ENCODE results near the gene ANTXR2. TPM values are rescaled to one million over a fixed set of nuclear protein-coding genes. Genes with fewer than 3 reads are reported as not detected.

The ANTXR2 gene
- total RNA-seq, 2 experiments from 2014 or later: not detected

DNA sequence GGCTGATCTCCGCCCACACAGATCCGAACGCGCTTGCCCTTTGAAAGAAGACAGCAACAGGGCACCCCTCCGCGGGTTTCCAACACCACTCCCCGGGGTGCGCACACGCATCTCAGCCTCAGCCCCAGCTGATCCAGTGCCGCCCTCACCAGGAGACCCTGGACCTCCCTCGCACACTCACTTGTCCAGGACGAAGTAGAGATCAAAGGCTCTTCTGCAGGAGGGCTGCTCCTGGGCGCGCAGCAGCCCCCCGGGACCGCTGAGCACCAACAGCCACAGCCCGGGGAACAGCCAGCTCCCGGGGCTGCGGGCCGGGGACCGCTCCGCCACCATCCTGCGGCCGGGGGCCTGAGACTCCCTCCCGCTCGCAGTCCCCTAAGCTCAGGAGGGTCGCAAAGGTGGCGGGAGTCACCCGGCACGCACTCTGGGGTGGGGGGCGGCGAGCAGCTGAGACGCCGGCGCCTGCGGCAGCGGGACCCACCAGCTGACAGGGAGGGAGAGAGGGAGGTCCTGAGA lies 743 bp downstream of the ANTXR2 start:
- H3K9me3 ChIP-seq (ENCODE audit: low read length): no peaks in the 10 kb centered on the region
- no peak overlapping the region for H3K27ac ChIP-seq (ENCODE audit: low read depth, low read length, poor library complexity, severe bottlenecking)
- intact Hi-C loops (cut with micrococcal nuclease; ENCODE audit: unreplicated experiment): no loop called here
- ChIA-PET POLR2A (no interaction called here), CTCF (ENCODE audit: unreplicated experiment) (no interaction called here)
- no TSS peak for BruUV-seq (replicated peaks)
- no peak overlapping the region for H3K4me3 ChIP-seq (ENCODE audit: low read depth, low read length, poor library complexity, severe bottlenecking)
- no peaks in the 10 kb centered on the region for H3K36me3 ChIP-seq (ENCODE audit: insufficient read depth, low read length)
- no peaks in the 10 kb centered on the region for H4K20me1 ChIP-seq (ENCODE audit: insufficient read depth, low read length)
- no peak overlapping the region for H2AFZ ChIP-seq (ENCODE audit: low read length)
- peaks cover 5% of the 10 kb centered on the region for H3K4me1 ChIP-seq (ENCODE audit: insufficient read depth, low read length, poor library complexity, severe bottlenecking)
- no peaks in the 10 kb centered on the region for H3K79me2 ChIP-seq (ENCODE audit: insufficient read depth, low read depth, low read length)
- DNase-seq (ENCODE audit: low spot score): no peak
- TF ChIP-seq EZH2phosphoT487 (IDR thresholded peaks at IDR 0.05; ENCODE audit: borderline replicate concordance, low read depth, low read length): no peak
- TF ChIP-seq, protein P1, sequence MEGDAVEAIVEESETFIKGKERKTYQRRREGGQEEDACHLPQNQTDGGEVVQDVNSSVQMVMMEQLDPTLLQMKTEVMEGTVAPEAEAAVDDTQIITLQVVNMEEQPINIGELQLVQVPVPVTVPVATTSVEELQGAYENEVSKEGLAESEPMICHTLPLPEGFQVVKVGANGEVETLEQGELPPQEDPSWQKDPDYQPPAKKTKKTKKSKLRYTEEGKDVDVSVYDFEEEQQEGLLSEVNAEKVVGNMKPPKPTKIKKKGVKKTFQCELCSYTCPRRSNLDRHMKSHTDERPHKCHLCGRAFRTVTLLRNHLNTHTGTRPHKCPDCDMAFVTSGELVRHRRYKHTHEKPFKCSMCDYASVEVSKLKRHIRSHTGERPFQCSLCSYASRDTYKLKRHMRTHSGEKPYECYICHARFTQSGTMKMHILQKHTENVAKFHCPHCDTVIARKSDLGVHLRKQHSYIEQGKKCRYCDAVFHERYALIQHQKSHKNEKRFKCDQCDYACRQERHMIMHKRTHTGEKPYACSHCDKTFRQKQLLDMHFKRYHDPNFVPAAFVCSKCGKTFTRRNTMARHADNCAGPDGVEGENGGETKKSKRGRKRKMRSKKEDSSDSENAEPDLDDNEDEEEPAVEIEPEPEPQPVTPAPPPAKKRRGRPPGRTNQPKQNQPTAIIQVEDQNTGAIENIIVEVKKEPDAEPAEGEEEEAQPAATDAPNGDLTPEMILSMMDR (conservative IDR thresholded peaks at IDR 0.05; ENCODE audit: low read length): no peak
- no peaks in the 10 kb centered on the region for H3K9me2 ChIP-seq (ENCODE audit: insufficient read depth, low read length)
- no peak overlapping the region; the same call in 1 of the 2 replicates for H3K4me2 ChIP-seq (ENCODE audit: low read length)

DNA sequence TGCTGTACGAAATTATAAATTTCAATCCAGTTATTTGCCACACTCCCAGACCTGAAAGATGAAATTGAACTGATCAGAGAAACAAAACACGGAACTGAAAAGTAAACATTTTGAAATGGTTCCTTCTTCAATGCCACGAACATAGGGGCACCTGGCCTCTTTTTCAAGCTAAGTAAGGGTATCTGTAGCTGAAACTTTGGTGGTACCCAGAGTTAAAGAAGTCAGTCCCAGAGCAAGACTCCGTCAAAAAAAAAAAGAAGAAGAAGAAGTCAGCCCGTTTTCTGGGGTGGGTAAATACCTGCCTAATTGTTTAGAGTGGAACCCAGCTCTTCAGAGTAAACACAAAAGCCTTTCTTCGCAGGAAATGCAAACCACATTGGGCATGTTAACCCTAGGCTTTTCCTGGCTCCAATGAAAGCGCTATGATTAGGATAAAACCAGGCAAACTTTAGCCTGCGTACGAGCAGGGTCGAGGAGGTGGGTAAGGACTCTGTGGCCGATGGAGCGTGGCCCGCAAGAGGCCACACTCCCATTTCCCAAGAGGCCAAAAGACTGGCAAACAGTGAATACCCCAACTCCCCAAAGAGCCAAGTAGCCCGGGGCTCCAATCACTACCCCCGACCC lies 1.3 kb downstream of the ANTXR2 start:
- TF ChIP-seq, protein P1 (conservative IDR thresholded peaks at IDR 0.05; ENCODE audit: low read length): no peak
- no peak for TF ChIP-seq EZH2phosphoT487 (IDR thresholded peaks at IDR 0.05; ENCODE audit: borderline replicate concordance, low read depth, low read length)
- CTCF ChIA-PET (ENCODE audit: unreplicated experiment): no interaction called here

GRCh38 chr4:80070880-80071603 lies 2.0 kb downstream of the ANTXR2 start:
- H3K36me3 ChIP-seq (ENCODE audit: insufficient read depth, low read length): no peaks in the 10 kb centered on the region
- H3K4me3 ChIP-seq (ENCODE audit: low read depth, low read length, poor library complexity, severe bottlenecking): no peak overlapping the region
- H3K79me2 ChIP-seq (ENCODE audit: insufficient read depth, low read depth, low read length): no peaks in the 10 kb centered on the region
- no peak for TF ChIP-seq EZH2phosphoT487 (IDR thresholded peaks at IDR 0.05; ENCODE audit: borderline replicate concordance, low read depth, low read length)
- TF ChIP-seq, protein P1 (conservative IDR thresholded peaks at IDR 0.05; ENCODE audit: low read length): no peak
- ChIA-PET POLR2A (no interaction called here), CTCF (ENCODE audit: unreplicated experiment) (no interaction called here)
- no peak for DNase-seq (ENCODE audit: low spot score)
- no TSS peak for BruUV-seq (replicated peaks)
- H3K9me3 ChIP-seq (ENCODE audit: low read length): no peaks in the 10 kb centered on the region
- no peaks in the 10 kb centered on the region for H3K9me2 ChIP-seq (ENCODE audit: insufficient read depth, low read length)
- H2AFZ ChIP-seq (ENCODE audit: low read length): no peak overlapping the region
- H3K27ac ChIP-seq (ENCODE audit: low read depth, low read length, poor library complexity, severe bottlenecking): no peak overlapping the region
- no peaks in the 10 kb centered on the region for H4K20me1 ChIP-seq (ENCODE audit: insufficient read depth, low read length)
- H3K4me2 ChIP-seq (ENCODE audit: low read length): no peak overlapping the region
- intact Hi-C loops (cut with micrococcal nuclease; ENCODE audit: unreplicated experiment): no loop called here
- H3K4me1 ChIP-seq (ENCODE audit: insufficient read depth, low read length, poor library complexity, severe bottlenecking): peaks cover 5% of the 10 kb centered on the region

More for the DNA sequence above, 1.3 kb downstream of the ANTXR2 start:
- Histone ChIP-seq H3K9me3 (ENCODE audit: low read length) (no peaks in the 10 kb centered on the region), H4K20me1 (ENCODE audit: insufficient read depth, low read length) (no peaks in the 10 kb centered on the region), H3K4me3 (ENCODE audit: low read depth, low read length, poor library complexity, severe bottlenecking) (no peak overlapping the region), H3K9me2 (ENCODE audit: insufficient read depth, low read length) (no peaks in the 10 kb centered on the region), H3K79me2 (ENCODE audit: insufficient read depth, low read depth, low read length) (no peaks in the 10 kb centered on the region), H3K36me3 (ENCODE audit: insufficient read depth, low read length) (no peaks in the 10 kb centered on the region), H3K4me2 (ENCODE audit: low read length) (no peak overlapping the region; the same call in 1 of the 2 replicates), H3K27ac (ENCODE audit: low read depth, low read length, poor library complexity, severe bottlenecking) (no peak overlapping the region), H3K4me1 (ENCODE audit: insufficient read depth, low read length, poor library complexity, severe bottlenecking) (peaks cover 5% of the 10 kb centered on the region), H2AFZ (ENCODE audit: low read length) (no peak overlapping the region)
- DNase-seq (ENCODE audit: low spot score): no peak
- intact Hi-C loops (cut with micrococcal nuclease; ENCODE audit: unreplicated experiment): no loop called here
- BruUV-seq (replicated peaks): no TSS peak
- POLR2A ChIA-PET: no interaction called here
